ENCODE results near the gene DGKI. TPM values are rescaled to one million over a fixed set of nuclear protein-coding genes. Genes with fewer than 3 reads are reported as not detected.

Gene DGKI
- total RNA-seq, 1 experiment from 2014 or later: 0.15 TPM

GRCh38 chr7:137694405-137694804, 152.4 kb downstream of the DGKI start:
- no peak for DNase-seq (ENCODE audit: low read depth, low spot score)
- no TSS peak for BruUV-seq (replicated peaks)
- RAD21 ChIA-PET (ENCODE audit: low non-redundant PET in 1 of 2, low total read pairs in 2 of 2, uncharacterized antibody in 2 of 2, unreplicated experiment in 2 of 2): no interaction called here
- Histone ChIP-seq H4K20me1 (ENCODE audit: insufficient read depth) (no peaks in the 10 kb centered on the region), H2AFZ (ENCODE audit: low read depth, low read length, poor library complexity, severe bottlenecking) (no peak overlapping the region), H3K4me2 (ENCODE audit: low read length) (no peak overlapping the region), H3K27ac (ENCODE audit: low read depth, low read length) (no peak overlapping the region), H3K9me2 (ENCODE audit: insufficient read depth) (no peaks in the 10 kb centered on the region), H3K4me3 (replicated peaks in 1 of 2; ENCODE audit: low read depth in 1 of 2, low read length in 2 of 2) (no peak overlapping the region), H3K4me1 (ENCODE audit: control insufficient read depth in 1 of 2, insufficient read depth in 2 of 2, low read length in 2 of 2) (no peaks in the 10 kb centered on the region), H3K79me2 (ENCODE audit: insufficient read depth, low read length) (no peaks in the 10 kb centered on the region), H3K36me3 (ENCODE audit: control insufficient read depth in 1 of 2, insufficient read depth in 2 of 2, low read length in 2 of 2) (no peaks in the 10 kb centered on the region), H3K27me3 (ENCODE audit: insufficient read depth, low read length) (peaks cover 14% of the 10 kb centered on the region), H3K9ac (ENCODE audit: low read length) (no peak overlapping the region), H3K9me3 (ENCODE audit: control insufficient read depth in 1 of 2, insufficient read depth in 1 of 2, low read depth in 1 of 2, low read length in 2 of 2) (no peaks in the 10 kb centered on the region)
- intact Hi-C loops (cut with micrococcal nuclease): no loop called here
- POLR2A ChIA-PET: no interaction called here
- no peak for TF ChIP-seq EZH2 (IDR thresholded peaks at IDR 0.05)
- TF ChIP-seq SRF (IDR thresholded peaks at IDR 0.05; ENCODE audit: low read depth): no peak
- TF ChIP-seq ZFX (IDR thresholded peaks at IDR 0.05): no peak
- TF ChIP-seq ATF3 (IDR thresholded peaks at IDR 0.05): no peak
- TF ChIP-seq MAX (IDR thresholded peaks at IDR 0.05): no peak
- no peak for TF ChIP-seq EGR1 (IDR thresholded peaks at IDR 0.05; ENCODE audit: low read depth)
- no peak for TF ChIP-seq EZH2phosphoT487 (IDR thresholded peaks at IDR 0.05; ENCODE audit: borderline replicate concordance)
- TF ChIP-seq FOSL1 (IDR thresholded peaks at IDR 0.05; ENCODE audit: low read depth): no peak
- no peak for TF ChIP-seq YY1 (IDR thresholded peaks at IDR 0.05; ENCODE audit: extremely low read depth, insufficient replicate concordance, low read depth, low read length)
- TF ChIP-seq RAD21 (IDR thresholded peaks at IDR 0.05; ENCODE audit: low read depth): no peak
- no peak for TF ChIP-seq REST (IDR thresholded peaks at IDR 0.05; ENCODE audit: low read depth)
- no peak for TF ChIP-seq ZBTB33 (IDR thresholded peaks at IDR 0.05; ENCODE audit: extremely low read depth, insufficient replicate concordance, low read length)
- TF ChIP-seq CBX3 (IDR thresholded peaks at IDR 0.05; ENCODE audit: low read depth): no peak
- TF ChIP-seq SP1 (IDR thresholded peaks at IDR 0.05; ENCODE audit: low read depth): no peak
- no peak for TF ChIP-seq SIN3A (IDR thresholded peaks at IDR 0.05; ENCODE audit: low read depth)
- TF ChIP-seq TCF7L2 (IDR thresholded peaks at IDR 0.05; ENCODE audit: borderline replicate concordance, extremely low read depth, insufficient read depth, insufficient read length): no peak
- no peak for ATAC-seq
- CTCF ChIA-PET: no interaction called here

All from HCT116 (cell line).